ENCODE measurements around the gene TXNDC8. TPM values are rescaled to one million over a fixed set of nuclear protein-coding genes. Genes with fewer than 3 reads are reported as not detected.
A peak's percentile ranks its signal among the peaks of the same experiment; 100 is the strongest.

TXNDC8 gene
- total RNA-seq, 1 experiment from 2014 or later, result not detected

DNA sequence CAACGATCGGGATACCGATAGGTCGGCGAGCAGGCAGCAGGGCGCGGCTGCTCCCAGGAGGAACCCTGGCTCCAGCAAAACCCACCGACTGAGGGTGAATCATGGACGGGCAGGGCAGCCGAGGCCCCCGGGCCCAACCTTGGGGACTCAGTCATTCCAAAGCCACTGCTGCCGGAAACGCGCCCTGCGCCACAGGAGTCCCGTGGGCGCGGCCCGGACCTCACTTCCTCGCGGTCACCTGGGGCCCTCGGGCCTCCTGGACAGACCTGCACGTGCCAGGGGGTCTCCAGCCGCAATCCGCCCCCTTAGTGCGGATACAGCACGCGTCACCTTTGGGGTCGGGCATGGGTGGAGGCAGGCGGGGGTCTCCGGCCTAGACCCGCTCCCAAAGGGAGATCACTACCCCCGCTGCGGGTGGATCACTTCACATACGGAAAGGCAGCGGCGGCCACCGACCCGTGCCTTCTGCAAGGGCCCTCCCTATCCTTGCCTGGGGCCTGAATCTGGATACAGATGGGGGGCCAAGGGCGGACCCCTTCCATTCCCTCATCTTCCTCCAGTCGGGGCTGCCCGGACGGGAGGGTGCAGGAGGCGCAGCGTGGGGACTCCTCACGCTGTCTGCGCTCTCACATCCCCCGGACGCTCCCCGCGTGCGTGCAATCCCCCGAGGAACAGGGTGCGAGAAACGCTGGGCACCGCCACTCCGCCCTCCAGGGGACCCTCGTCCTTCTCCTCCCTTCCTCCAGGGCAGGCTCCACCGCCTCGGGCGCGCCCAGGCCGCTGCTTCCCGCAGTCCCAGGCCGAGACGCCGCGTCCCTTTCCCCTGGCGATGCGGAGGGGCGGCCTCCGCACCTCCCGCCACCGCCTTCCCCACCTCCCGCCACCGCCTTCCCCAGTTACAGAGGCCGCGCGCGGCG is 81.9 kb downstream of the TXNDC8 start:
- H3K4me1 Mint-ChIP-seq, result peaks cover 45% of the 10 kb centered on the region
- DNase-seq (ENCODE audit: low spot score) (peak; percentile 29), ATAC-seq (peak; percentile 12)
- no peaks in the 10 kb centered on the region for H3K9me3 Mint-ChIP-seq
- ChIA-PET POLR2A (interaction anchor here (1.2 to 1.7 kb wide), 2 partner anchors 13 to 83 kb away, joined by 5 to 6 read pairs; no protein-coding TSS in a partner anchor), CTCF (interaction anchor here (1.5 kb wide), 1 partner anchor 72 kb away, joined by 6 read pairs; no protein-coding TSS in a partner anchor)
- peak overlapping the region; percentile 98 for H3K4me3 Mint-ChIP-seq
- peaks cover under 1% of the 10 kb centered on the region; the same call in 1 of the 2 replicates for H3K36me3 Mint-ChIP-seq
- peak overlapping the region; percentile 97 for H3K27ac Mint-ChIP-seq
- H3K27me3 Mint-ChIP-seq (ENCODE audit: low read depth), result no peaks in the 10 kb centered on the region
- peak; percentile 53; the same call in 1 of the 2 replicates for TF ChIP-seq USF1 (CRISPR knock-in tag; IDR thresholded peaks at IDR 0.05)
- TF ChIP-seq NFATC4 (CRISPR knock-in tag; IDR thresholded peaks at IDR 0.05), result no peak
- peak; percentile 80 for TF ChIP-seq ZNF423 (CRISPR knock-in tag; IDR thresholded peaks at IDR 0.05)
- no peak for TF ChIP-seq ESRRA (CRISPR knock-in tag; IDR thresholded peaks at IDR 0.05; ENCODE audit: borderline replicate concordance)
- TF ChIP-seq E2F5 (CRISPR knock-in tag; IDR thresholded peaks at IDR 0.05), result peak; percentile 18; the same call in 1 of the 2 replicates
- TF ChIP-seq MYBL2 (CRISPR knock-in tag; IDR thresholded peaks at IDR 0.05), result peak; percentile 34; the same call in 1 of the 2 replicates
- TF ChIP-seq ZNF263 (CRISPR knock-in tag; IDR thresholded peaks at IDR 0.05; ENCODE audit: low read depth), result no peak
- no peak for TF ChIP-seq NR3C1 (CRISPR knock-in tag; conservative IDR thresholded peaks at IDR 0.05; ENCODE audit: low read depth)
- 0 out of 2 replicates have a peak, but pooled peaks have one; percentile 8 for TF ChIP-seq JUN (CRISPR knock-in tag; IDR thresholded peaks at IDR 0.05)
- TF ChIP-seq ZNF232 (CRISPR knock-in tag; IDR thresholded peaks at IDR 0.05), result no peak
- TF ChIP-seq SMAD3 (CRISPR knock-in tag; IDR thresholded peaks at IDR 0.05; ENCODE audit: borderline replicate concordance), result 0 out of 2 replicates have a peak, but pooled peaks have one; percentile 24
- TF ChIP-seq FOXJ3 (CRISPR knock-in tag; IDR thresholded peaks at IDR 0.05; ENCODE audit: borderline replicate concordance), result no peak
- TF ChIP-seq, protein P1, sequence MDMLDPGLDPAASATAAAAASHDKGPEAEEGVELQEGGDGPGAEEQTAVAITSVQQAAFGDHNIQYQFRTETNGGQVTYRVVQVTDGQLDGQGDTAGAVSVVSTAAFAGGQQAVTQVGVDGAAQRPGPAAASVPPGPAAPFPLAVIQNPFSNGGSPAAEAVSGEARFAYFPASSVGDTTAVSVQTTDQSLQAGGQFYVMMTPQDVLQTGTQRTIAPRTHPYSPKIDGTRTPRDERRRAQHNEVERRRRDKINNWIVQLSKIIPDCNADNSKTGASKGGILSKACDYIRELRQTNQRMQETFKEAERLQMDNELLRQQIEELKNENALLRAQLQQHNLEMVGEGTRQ (CRISPR knock-in tag; IDR thresholded peaks at IDR 0.05), result peak; percentile 32; the same call in 1 of the 2 replicates
- TF ChIP-seq, protein P2, sequence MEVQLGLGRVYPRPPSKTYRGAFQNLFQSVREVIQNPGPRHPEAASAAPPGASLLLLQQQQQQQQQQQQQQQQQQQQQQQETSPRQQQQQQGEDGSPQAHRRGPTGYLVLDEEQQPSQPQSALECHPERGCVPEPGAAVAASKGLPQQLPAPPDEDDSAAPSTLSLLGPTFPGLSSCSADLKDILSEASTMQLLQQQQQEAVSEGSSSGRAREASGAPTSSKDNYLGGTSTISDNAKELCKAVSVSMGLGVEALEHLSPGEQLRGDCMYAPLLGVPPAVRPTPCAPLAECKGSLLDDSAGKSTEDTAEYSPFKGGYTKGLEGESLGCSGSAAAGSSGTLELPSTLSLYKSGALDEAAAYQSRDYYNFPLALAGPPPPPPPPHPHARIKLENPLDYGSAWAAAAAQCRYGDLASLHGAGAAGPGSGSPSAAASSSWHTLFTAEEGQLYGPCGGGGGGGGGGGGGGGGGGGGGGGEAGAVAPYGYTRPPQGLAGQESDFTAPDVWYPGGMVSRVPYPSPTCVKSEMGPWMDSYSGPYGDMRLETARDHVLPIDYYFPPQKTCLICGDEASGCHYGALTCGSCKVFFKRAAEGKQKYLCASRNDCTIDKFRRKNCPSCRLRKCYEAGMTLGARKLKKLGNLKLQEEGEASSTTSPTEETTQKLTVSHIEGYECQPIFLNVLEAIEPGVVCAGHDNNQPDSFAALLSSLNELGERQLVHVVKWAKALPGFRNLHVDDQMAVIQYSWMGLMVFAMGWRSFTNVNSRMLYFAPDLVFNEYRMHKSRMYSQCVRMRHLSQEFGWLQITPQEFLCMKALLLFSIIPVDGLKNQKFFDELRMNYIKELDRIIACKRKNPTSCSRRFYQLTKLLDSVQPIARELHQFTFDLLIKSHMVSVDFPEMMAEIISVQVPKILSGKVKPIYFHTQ (CRISPR knock-in tag; IDR thresholded peaks at IDR 0.05), result no peak
- TF ChIP-seq EMX1 (CRISPR knock-in tag; IDR thresholded peaks at IDR 0.05), result no peak
- no peak for TF ChIP-seq JAZF1 (CRISPR knock-in tag; IDR thresholded peaks at IDR 0.05)
- TF ChIP-seq HMGA2 (CRISPR knock-in tag; IDR thresholded peaks at IDR 0.05), result no peak
- no peak for TF ChIP-seq CBFB (CRISPR knock-in tag; IDR thresholded peaks at IDR 0.05; ENCODE audit: low read depth)
- TF ChIP-seq, protein P3, sequence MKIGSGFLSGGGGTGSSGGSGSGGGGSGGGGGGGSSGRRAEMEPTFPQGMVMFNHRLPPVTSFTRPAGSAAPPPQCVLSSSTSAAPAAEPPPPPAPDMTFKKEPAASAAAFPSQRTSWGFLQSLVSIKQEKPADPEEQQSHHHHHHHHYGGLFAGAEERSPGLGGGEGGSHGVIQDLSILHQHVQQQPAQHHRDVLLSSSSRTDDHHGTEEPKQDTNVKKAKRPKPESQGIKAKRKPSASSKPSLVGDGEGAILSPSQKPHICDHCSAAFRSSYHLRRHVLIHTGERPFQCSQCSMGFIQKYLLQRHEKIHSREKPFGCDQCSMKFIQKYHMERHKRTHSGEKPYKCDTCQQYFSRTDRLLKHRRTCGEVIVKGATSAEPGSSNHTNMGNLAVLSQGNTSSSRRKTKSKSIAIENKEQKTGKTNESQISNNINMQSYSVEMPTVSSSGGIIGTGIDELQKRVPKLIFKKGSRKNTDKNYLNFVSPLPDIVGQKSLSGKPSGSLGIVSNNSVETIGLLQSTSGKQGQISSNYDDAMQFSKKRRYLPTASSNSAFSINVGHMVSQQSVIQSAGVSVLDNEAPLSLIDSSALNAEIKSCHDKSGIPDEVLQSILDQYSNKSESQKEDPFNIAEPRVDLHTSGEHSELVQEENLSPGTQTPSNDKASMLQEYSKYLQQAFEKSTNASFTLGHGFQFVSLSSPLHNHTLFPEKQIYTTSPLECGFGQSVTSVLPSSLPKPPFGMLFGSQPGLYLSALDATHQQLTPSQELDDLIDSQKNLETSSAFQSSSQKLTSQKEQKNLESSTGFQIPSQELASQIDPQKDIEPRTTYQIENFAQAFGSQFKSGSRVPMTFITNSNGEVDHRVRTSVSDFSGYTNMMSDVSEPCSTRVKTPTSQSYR (CRISPR knock-in tag; IDR thresholded peaks at IDR 0.05), result no peak
- TF ChIP-seq TEAD4 (CRISPR knock-in tag; IDR thresholded peaks at IDR 0.05), result no peak
- TF ChIP-seq TP53 (CRISPR knock-in tag; IDR thresholded peaks at IDR 0.05), result no peak
- TF ChIP-seq RELA (CRISPR knock-in tag; IDR thresholded peaks at IDR 0.05; ENCODE audit: borderline replicate concordance), result no peak; the same call in 1 of the 2 replicates
- no peak for TF ChIP-seq NR2C2 (CRISPR knock-in tag; IDR thresholded peaks at IDR 0.05)
- TF ChIP-seq IRF2 (CRISPR knock-in tag; IDR thresholded peaks at IDR 0.05; ENCODE audit: borderline replicate concordance, low read depth), result no peak
- TF ChIP-seq, protein P4, sequence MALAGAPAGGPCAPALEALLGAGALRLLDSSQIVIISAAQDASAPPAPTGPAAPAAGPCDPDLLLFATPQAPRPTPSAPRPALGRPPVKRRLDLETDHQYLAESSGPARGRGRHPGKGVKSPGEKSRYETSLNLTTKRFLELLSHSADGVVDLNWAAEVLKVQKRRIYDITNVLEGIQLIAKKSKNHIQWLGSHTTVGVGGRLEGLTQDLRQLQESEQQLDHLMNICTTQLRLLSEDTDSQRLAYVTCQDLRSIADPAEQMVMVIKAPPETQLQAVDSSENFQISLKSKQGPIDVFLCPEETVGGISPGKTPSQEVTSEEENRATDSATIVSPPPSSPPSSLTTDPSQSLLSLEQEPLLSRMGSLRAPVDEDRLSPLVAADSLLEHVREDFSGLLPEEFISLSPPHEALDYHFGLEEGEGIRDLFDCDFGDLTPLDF (CRISPR knock-in tag; IDR thresholded peaks at IDR 0.05), result 0 out of 2 replicates have a peak, but pooled peaks have one; percentile 51
- TF ChIP-seq, protein P5, sequence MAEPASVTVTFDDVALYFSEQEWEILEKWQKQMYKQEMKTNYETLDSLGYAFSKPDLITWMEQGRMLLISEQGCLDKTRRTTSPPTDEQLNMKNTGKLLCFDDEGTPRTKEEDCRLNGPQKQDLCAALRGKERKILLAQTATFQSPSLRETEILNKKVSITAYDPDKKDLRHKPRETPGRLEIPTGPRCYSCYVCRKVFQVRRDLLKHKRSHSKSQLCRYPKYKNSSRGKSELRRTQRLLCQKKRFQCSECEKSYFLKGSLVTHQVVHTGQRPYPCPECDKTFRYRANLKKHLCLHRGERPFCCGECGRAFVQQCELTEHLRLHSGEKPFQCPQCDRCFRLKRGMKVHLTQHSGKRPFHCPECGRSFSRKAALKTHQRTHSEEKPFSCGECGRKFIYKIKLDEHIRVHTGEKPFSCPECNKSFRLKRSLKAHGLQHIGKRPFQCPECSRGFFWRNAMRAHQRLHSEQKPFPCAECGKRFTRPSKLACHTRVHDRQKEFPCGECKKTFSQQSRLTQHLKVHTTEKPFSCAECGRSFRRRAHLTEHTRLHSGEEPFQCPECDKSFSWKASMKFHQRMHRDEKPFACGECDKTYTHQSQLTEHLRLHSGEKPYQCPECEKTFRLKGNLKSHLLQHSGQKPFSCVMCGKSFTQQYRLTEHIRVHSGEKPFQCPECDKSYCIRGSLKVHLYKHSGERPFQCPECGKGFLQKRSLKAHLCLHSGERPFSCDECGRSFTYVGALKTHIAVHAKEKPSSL (CRISPR knock-in tag; conservative IDR thresholded peaks at IDR 0.05), result no peak
